HepG2 (cell line): ENCODE measurements around the gene NPAS2. TPM values are rescaled to one million over a fixed set of nuclear protein-coding genes. Genes with fewer than 3 reads are reported as not detected.

ENCODE experiments used
- CENPBD1 ChIP-seq: sonication (generic); formaldehyde crosslinking; IDR thresholded peaks from 2 replicates; pipeline ENCODE4 v1.8.0; 2022; ENCODE audit warnings: missing genetic modification reagents, low read depth, mild to moderate bottlenecking, borderline replicate concordance
- DRAP1 ChIP-seq: IDR thresholded peaks from 2 replicates; pipeline ENCODE4 v1.6.1; 2016; ENCODE audit warnings: missing genetic modification reagents, missing compliant biosample characterization
- HDAC1 ChIP-seq: sonication (generic); formaldehyde crosslinking; IDR thresholded peaks from 2 replicates; pipeline ENCODE4 v1.5.1; 2020; ENCODE audit warnings: mild to moderate bottlenecking, missing genetic modification reagents
- HNF4A ChIP-seq: sonication (generic); formaldehyde crosslinking; IDR thresholded peaks from 2 replicates; pipeline ENCODE4 v1.4.0; 2020; ENCODE audit warnings: missing genetic modification reagents
- HNF4G ChIP-seq, 2 experiments: sonication (generic) in 1 of 2; formaldehyde crosslinking in 1 of 2; IDR thresholded peaks; 2 replicates each; pipeline versions ENCODE4 v1.4.0 to v1.6.1; 2011 to 2020; ENCODE audit warnings: borderline replicate concordance in 2 of 2, low read depth in 2 of 2, mild to moderate bottlenecking in 2 of 2, low read length in 1 of 2, missing genetic modification reagents in 1 of 2, moderate library complexity in 1 of 2
- IRF2 ChIP-seq: IDR thresholded peaks from 2 replicates; pipeline ENCODE4 v1.6.1; 2018; ENCODE audit warnings: missing genetic modification reagents, missing compliant biosample characterization
- KAT7 ChIP-seq: IDR thresholded peaks from 2 replicates; pipeline ENCODE4 v1.6.1; 2018; ENCODE audit warnings: borderline replicate concordance, missing compliant biosample characterization
- KDM1A ChIP-seq: IDR thresholded peaks from 2 replicates; pipeline ENCODE4 v1.6.1; 2016; ENCODE audit warnings: missing compliant biosample characterization
- MIXL1 ChIP-seq: IDR thresholded peaks from 2 replicates; pipeline ENCODE4 v1.6.1; 2016
- NBN ChIP-seq: fragments of 450-650 bp; conservative IDR thresholded peaks from 2 replicates; pipeline ENCODE4 v1.6.1; 2017
- NFIC ChIP-seq: IDR thresholded peaks from 2 replicates; pipeline ENCODE4 v1.6.1; 2012; ENCODE audit warnings: mild to moderate bottlenecking, low read length, inconsistent platforms
- PAF1 ChIP-seq: IDR thresholded peaks from 2 replicates; pipeline ENCODE4 v1.6.1; 2016; ENCODE audit warnings: missing genetic modification reagents, missing compliant biosample characterization
- POLR2G ChIP-seq: fragments of 200-400 bp; formaldehyde crosslinking; IDR thresholded peaks from 2 replicates; pipeline ENCODE4 v1.6.1; 2018; ENCODE audit warnings: mild to moderate bottlenecking, low read depth, low read length, moderate library complexity
- RARG ChIP-seq: sonication (generic); formaldehyde crosslinking; IDR thresholded peaks from 2 replicates; pipeline ENCODE4 v1.4.0; 2020; ENCODE audit warnings: low read depth, mild to moderate bottlenecking, missing genetic modification reagents
- REL ChIP-seq: sonication (generic); formaldehyde crosslinking; conservative IDR thresholded peaks from 2 replicates; pipeline ENCODE4 v1.8.0; 2022; ENCODE audit warnings: mild to moderate bottlenecking, missing genetic modification reagents, moderate library complexity
- SMAD3 ChIP-seq: sonication (generic); formaldehyde crosslinking; IDR thresholded peaks from 2 replicates; pipeline ENCODE4 v1.4.0; 2020; ENCODE audit warnings: missing genetic modification reagents
- SMC3 ChIP-seq: IDR thresholded peaks from 2 replicates; pipeline ENCODE4 v1.6.1; 2011; ENCODE audit warnings: low read length, improper control_type of control experiment
- SOX13 ChIP-seq, 3 experiments: fragments of 450-650 bp in 1 of 3; sonication (generic) in 1 of 3; formaldehyde crosslinking in 1 of 3; IDR thresholded peaks in 2 of 3; conservative IDR thresholded peaks in 1 of 3; 2 replicates each; pipeline versions ENCODE4 v1.5.0 to v1.6.1; 2016 to 2020; ENCODE audit warnings: antibody characterized with exemption in 1 of 3, mild to moderate bottlenecking in 1 of 3, missing compliant biosample characterization in 1 of 3, missing genetic modification reagents in 1 of 3, moderate library complexity in 1 of 3
- SRSF1 ChIP-seq: fragments of 200-400 bp; formaldehyde crosslinking; optimal IDR thresholded peaks from 2 replicates; pipeline ENCODE3; 2017; ENCODE audit warnings: mild to moderate bottlenecking, low read depth, low read length, moderate library complexity
- SSRP1 ChIP-seq: IDR thresholded peaks from 2 replicates; pipeline ENCODE4 v1.6.1; 2016; ENCODE audit warnings: control low read depth
- XBP1 ChIP-seq: sonication (generic); formaldehyde crosslinking; IDR thresholded peaks from 2 replicates; pipeline ENCODE4 v1.5.0; 2020; ENCODE audit warnings: missing genetic modification reagents
- ZFX ChIP-seq: sonication (generic); formaldehyde crosslinking; IDR thresholded peaks from 2 replicates; pipeline ENCODE4 v1.4.0; 2020; ENCODE audit warnings: mild to moderate bottlenecking, low read depth, missing genetic modification reagents, moderate library complexity
- ZNF264 ChIP-seq: sonication (generic); formaldehyde crosslinking; IDR thresholded peaks from 2 replicates; pipeline ENCODE4 v1.4.0; 2020; ENCODE audit warnings: missing genetic modification reagents
- ZNF3 ChIP-seq: IDR thresholded peaks from 2 replicates; pipeline ENCODE4 v1.7.0; 2017; ENCODE audit warnings: inconsistent platforms
- ZNF552 ChIP-seq: sonication (generic); formaldehyde crosslinking; IDR thresholded peaks from 2 replicates; pipeline ENCODE4 v1.9.0; 2022; ENCODE audit warnings: missing genetic modification reagents, mild to moderate bottlenecking, borderline replicate concordance
- ZNF558 ChIP-seq: sonication (generic); formaldehyde crosslinking; IDR thresholded peaks from 2 replicates; pipeline ENCODE4 v1.9.0; 2022; ENCODE audit warnings: mild to moderate bottlenecking, missing genetic modification reagents, borderline replicate concordance
- ZNF607 ChIP-seq: sonication (generic); formaldehyde crosslinking; IDR thresholded peaks from 2 replicates; pipeline ENCODE4 v1.5.1; 2020; ENCODE audit warnings: missing genetic modification reagents, mild to moderate bottlenecking, borderline replicate concordance
- ZNF660 ChIP-seq: sonication (generic); formaldehyde crosslinking; IDR thresholded peaks from 2 replicates; pipeline ENCODE4 v1.5.1; 2020; ENCODE audit warnings: mild to moderate bottlenecking, low read depth, missing genetic modification reagents, borderline replicate concordance
- ZNF710 ChIP-seq: sonication (generic); formaldehyde crosslinking; IDR thresholded peaks from 2 replicates; pipeline ENCODE4 v1.5.0; 2020; ENCODE audit warnings: mild to moderate bottlenecking, missing genetic modification reagents, borderline replicate concordance
- ZNF747 ChIP-seq: sonication (generic); formaldehyde crosslinking; IDR thresholded peaks from 2 replicates; pipeline ENCODE4 v1.8.1; 2023; ENCODE audit warnings: missing genetic modification reagents, mild to moderate bottlenecking, borderline replicate concordance
- ZSCAN25 ChIP-seq: sonication (generic); formaldehyde crosslinking; IDR thresholded peaks from 2 replicates; pipeline ENCODE4 v1.8.0; 2022; ENCODE audit warnings: mild to moderate bottlenecking, missing genetic modification reagents
- polyA plus RNA-seq, 8 experiments: library from polyadenylated mRNA; depleted of rRNA in 3 of 8; stranded (reverse) in 7 of 8; unstranded in 1 of 8; fragments of >200 nt; fragmentation: Illumina TruSeq in 4 of 8; extraction: Trizol in 4 of 8; gene quantifications; 2 replicates each; pipeline versions ENCODE4 v1.2.1 to v1.2.3, GENCODE V29; 2011 to 2016; ENCODE audit warnings: low read depth in 4 of 8, missing spikeins in 1 of 8, mixed read lengths in 1 of 8; ENCODE audit not compliant: insufficient read depth in 1 of 8
- total RNA-seq, 5 experiments: library from RNA; depleted of rRNA; stranded (reverse); fragments of >200 nt; fragmentation: Illumina TruSeq; extraction: Trizol; gene quantifications; 2 replicates each; pipeline ENCODE4 v1.2.3, GENCODE V29; 2016; ENCODE audit warnings: low read depth in 1 of 5

The NPAS2 gene
- total and polyA plus RNA-seq, 2 of the 13 experiments (the other 11 are each of a cell fraction or from before 2014, with no cell fraction given), result 14.8 to 37.5 TPM

- TF ChIP-seq SSRP1 (CRISPR knock-in tag) (no peak), ZNF660 (CRISPR knock-in tag) (no peak), SMAD3 (CRISPR knock-in tag) (0 out of 2 replicates have a peak, but pooled peaks have one; percentile 31), XBP1 (CRISPR knock-in tag) (no peak), KDM1A (CRISPR knock-in tag) (no peak), ZNF607 (no peak), RARG (no peak), ZNF710 (CRISPR knock-in tag) (no peak), DRAP1 (CRISPR knock-in tag) (no peak), PAF1 (CRISPR knock-in tag) (0 out of 2 replicates have a peak, but pooled peaks have one; percentile 30), CENPBD1 (CRISPR knock-in tag) (no peak), HNF4A (no peak), ZNF3 (CRISPR knock-in tag) (no peak), ZNF558 (CRISPR knock-in tag) (no peak), NBN (no peak), REL (CRISPR knock-in tag) (peak; percentile 54; the same call in 1 of the 2 replicates), ZSCAN25 (no peak), NFIC (no peak), KAT7 (CRISPR knock-in tag) (no peak), POLR2G (peak; percentile 56; the same call in 1 of the 2 replicates), SMC3 (peak; percentile 85), ZNF552 (CRISPR knock-in tag) (no peak), SOX13 (IDR thresholded peaks at IDR 0.05) (no peak), SOX13 (CRISPR knock-in tag; conservative IDR thresholded peaks at IDR 0.05 in 1 of 2, IDR thresholded peaks at IDR 0.05 in 1 of 2) (no peak), HNF4G (IDR thresholded peaks at IDR 0.05; ENCODE audit: borderline replicate concordance, low read depth, low read length) (no peak), HNF4G (CRISPR knock-in tag; IDR thresholded peaks at IDR 0.05; ENCODE audit: borderline replicate concordance, low read depth) (no peak), IRF2 (CRISPR knock-in tag) (no peak), ZNF747 (CRISPR knock-in tag) (no peak), SRSF1 (no peak), ZNF264 (0 out of 2 replicates have a peak, but pooled peaks have one; percentile 58), HDAC1 (CRISPR knock-in tag) (no peak), MIXL1 (CRISPR knock-in tag) (no peak), ZFX (CRISPR knock-in tag) (no peak)
These were observed 192.8 kb downstream of the NPAS2 start (continued) for GRCh38 chr2:101012706-101013181.
